ENCODE data around the gene SPAG16.

GRCh38 chr2:214064471-214064870, 780.2 kb downstream of the SPAG16 start:
- no peak for TF ChIP-seq CTCF (conservative IDR thresholded peaks at IDR 0.05)
- no peak for TF ChIP-seq ZFX (IDR thresholded peaks at IDR 0.05)
